ENCODE data around the gene VWA8.
"Not testable (repeated sequence)": the region's sequence is repeated elsewhere in the genome, so short reads cannot be mapped to it uniquely, and the experiment has no call there.

The VWA8 gene

GRCh38 chr13:41639955-41640780, 320.7 kb downstream of the VWA8 start:
- no peak for DNase-seq

GRCh38 chr13:41639237-41639904, 321.5 kb downstream of the VWA8 start:
- no peak for DNase-seq

- DNase-seq, result no peak
These were observed 323.3 kb downstream of the VWA8 start for GRCh38 chr13:41637586-41637985.

GRCh38 chr13:41637032-41637431, 323.9 kb downstream of the VWA8 start:
- not testable (repeated sequence) for DNase-seq

- DNase-seq, result not testable (repeated sequence)
These were observed 324.3 kb downstream of the VWA8 start for GRCh38 chr13:41636590-41636989.

GRCh38 chr13:41634407-41634806, 326.5 kb downstream of the VWA8 start:
- DNase-seq, result no peak

- DNase-seq, result no peak
These were observed 327.1 kb downstream of the VWA8 start for GRCh38 chr13:41633776-41634175.

GRCh38 chr13:41631296-41631965, 329.5 kb downstream of the VWA8 start:
- DNase-seq, result no peak

- DNase-seq, result no peak
These were observed 333.5 kb downstream of the VWA8 start for GRCh38 chr13:41627425-41627824.

GRCh38 chr13:41624041-41624440, 336.9 kb downstream of the VWA8 start:
- DNase-seq, result no peak

GRCh38 chr13:41622432-41623429, 338.2 kb downstream of the VWA8 start:
- no peak for DNase-seq

GRCh38 chr13:41621716-41622431, 339.0 kb downstream of the VWA8 start:
- DNase-seq, result no peak

- not testable (repeated sequence) for DNase-seq
These were observed 343.3 kb downstream of the VWA8 start for GRCh38 chr13:41617633-41618032.

GRCh38 chr13:41616151-41616550, 344.8 kb downstream of the VWA8 start:
- DNase-seq, result no peak

GRCh38 chr13:41615528-41615855, 345.4 kb downstream of the VWA8 start:
- no peak for DNase-seq

- DNase-seq, result no peak
These were observed 346.0 kb downstream of the VWA8 start for GRCh38 chr13:41614671-41615527.

- no peak for DNase-seq
These were observed 346.8 kb downstream of the VWA8 start for GRCh38 chr13:41613984-41614661.

- no peak for DNase-seq
These were observed 347.4 kb downstream of the VWA8 start for GRCh38 chr13:41613471-41613870.

- DNase-seq, result no peak
These were observed 349.5 kb downstream of the VWA8 start for GRCh38 chr13:41611385-41611784.

GRCh38 chr13:41610404-41610803, 350.5 kb downstream of the VWA8 start:
- DNase-seq, result no peak

Measured in SHP77 (cell line).